WTC11 (cell line): Measurements from ENCODE around the gene MKS1.

Experiments used
- CREB1 ChIP-seq: sonication (generic); formaldehyde crosslinking; IDR thresholded peaks from 2 replicates; pipeline ENCODE4 v1.8.0; 2023; ENCODE audit warnings: mild to moderate bottlenecking, missing genetic modification reagents
- CTCF ChIP-seq: fragments of 200-600 bp; IDR thresholded peaks from 2 replicates; pipeline ENCODE4 v1.8.0; 2022; ENCODE audit warnings: antibody characterized with exemption
- ESRRA ChIP-seq: sonication (generic); formaldehyde crosslinking; IDR thresholded peaks from 2 replicates; pipeline ENCODE4 v1.8.1; 2022; ENCODE audit warnings: mild to moderate bottlenecking, missing genetic modification reagents, borderline replicate concordance
- FOXJ3 ChIP-seq: sonication (generic); formaldehyde crosslinking; IDR thresholded peaks from 2 replicates; pipeline ENCODE4 v1.9.0; 2021; ENCODE audit warnings: missing genetic modification reagents, mild to moderate bottlenecking, borderline replicate concordance
- GABPB1 ChIP-seq: sonication (generic); formaldehyde crosslinking; IDR thresholded peaks from 2 replicates; pipeline ENCODE4 v1.8.1; 2023; ENCODE audit warnings: mild to moderate bottlenecking, missing genetic modification reagents
- MLX ChIP-seq: sonication (generic); formaldehyde crosslinking; IDR thresholded peaks from 2 replicates; pipeline ENCODE4 v1.8.1; 2023; ENCODE audit warnings: mild to moderate bottlenecking, missing genetic modification reagents, moderate library complexity
- MXD4 ChIP-seq: fragments of 250-450 bp; sonication (Bioruptor Pico); IDR thresholded peaks from 2 replicates; pipeline ENCODE4 v1.8.0; 2021; ENCODE audit warnings: mild to moderate bottlenecking, moderate library complexity, borderline replicate concordance
- NFYB ChIP-seq: sonication (generic); formaldehyde crosslinking; conservative IDR thresholded peaks from 2 replicates; pipeline ENCODE4 v1.8.0; 2022; ENCODE audit warnings: low read depth, missing genetic modification reagents
- NR3C1 ChIP-seq: sonication (generic); formaldehyde crosslinking; conservative IDR thresholded peaks from 2 replicates; pipeline ENCODE4 v1.8.1; 2023; ENCODE audit warnings: low read depth, mild to moderate bottlenecking, missing genetic modification reagents
- SP1 ChIP-seq: sonication (generic); formaldehyde crosslinking; conservative IDR thresholded peaks from 2 replicates; pipeline ENCODE4 v1.8.1; 2022; ENCODE audit warnings: missing genetic modification reagents
- ZNF671 ChIP-seq: fragments of 250-450 bp; sonication (Bioruptor Pico); IDR thresholded peaks from 2 replicates; pipeline ENCODE4 v1.8.0; 2021; ENCODE audit warnings: mild to moderate bottlenecking
- TF ChIP-seq, protein P1 (sequence below): sonication (generic); formaldehyde crosslinking; IDR thresholded peaks from 2 replicates; pipeline ENCODE4 v1.8.1; 2023; ENCODE audit warnings: mild to moderate bottlenecking, moderate library complexity, missing genetic modification reagents
- TF ChIP-seq, protein P2 (sequence below): sonication (generic); formaldehyde crosslinking; IDR thresholded peaks from 2 replicates; pipeline ENCODE4 v1.8.0; 2022; ENCODE audit warnings: mild to moderate bottlenecking, missing genetic modification reagents
- TF ChIP-seq, protein P3 (sequence below): sonication (generic); formaldehyde crosslinking; IDR thresholded peaks from 2 replicates; pipeline ENCODE4 v1.8.0; 2023; ENCODE audit warnings: missing genetic modification reagents, mild to moderate bottlenecking, borderline replicate concordance

DNA sequence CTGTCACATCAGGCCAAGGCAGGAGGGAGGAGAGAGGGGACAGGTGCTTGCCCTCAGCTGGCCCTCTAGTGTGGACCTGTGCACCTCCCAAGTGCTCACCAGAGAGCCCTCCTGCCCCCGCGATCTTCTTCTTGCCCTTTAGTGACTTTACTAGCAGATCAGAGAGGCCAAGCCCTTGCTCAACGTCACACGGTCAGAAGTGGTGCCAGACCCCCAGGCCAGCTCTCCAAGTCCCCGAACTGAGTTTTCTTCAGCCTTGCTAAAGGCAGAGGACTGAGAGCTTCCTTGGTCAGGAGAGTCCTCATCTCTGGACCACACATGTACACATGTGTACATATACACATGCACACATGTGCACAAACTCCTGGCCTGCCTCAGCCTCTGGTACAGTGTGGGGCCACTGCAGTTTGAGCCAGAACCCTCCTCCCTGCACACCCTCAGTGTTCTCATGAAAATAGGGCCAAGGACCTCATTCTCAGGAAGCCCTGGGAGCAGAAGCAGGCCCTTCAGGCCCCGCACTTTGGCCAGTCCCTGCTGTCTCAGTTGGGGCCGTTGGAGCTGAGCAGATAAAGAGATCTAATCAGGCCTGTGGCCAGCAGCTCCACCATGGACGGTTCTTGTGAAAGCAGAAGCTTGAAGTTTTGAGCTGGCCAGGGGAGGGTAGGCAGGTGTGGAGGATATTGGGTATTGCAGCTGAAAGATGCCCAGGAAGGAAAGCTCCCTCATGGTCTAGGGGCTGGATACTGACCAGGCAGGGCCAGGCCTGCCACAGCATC lies 33.9 kb downstream of the MKS1 start:
- TF ChIP-seq NR3C1 (CRISPR knock-in tag), result no peak
- TF ChIP-seq FOXJ3, result no peak
- TF ChIP-seq, protein P1, sequence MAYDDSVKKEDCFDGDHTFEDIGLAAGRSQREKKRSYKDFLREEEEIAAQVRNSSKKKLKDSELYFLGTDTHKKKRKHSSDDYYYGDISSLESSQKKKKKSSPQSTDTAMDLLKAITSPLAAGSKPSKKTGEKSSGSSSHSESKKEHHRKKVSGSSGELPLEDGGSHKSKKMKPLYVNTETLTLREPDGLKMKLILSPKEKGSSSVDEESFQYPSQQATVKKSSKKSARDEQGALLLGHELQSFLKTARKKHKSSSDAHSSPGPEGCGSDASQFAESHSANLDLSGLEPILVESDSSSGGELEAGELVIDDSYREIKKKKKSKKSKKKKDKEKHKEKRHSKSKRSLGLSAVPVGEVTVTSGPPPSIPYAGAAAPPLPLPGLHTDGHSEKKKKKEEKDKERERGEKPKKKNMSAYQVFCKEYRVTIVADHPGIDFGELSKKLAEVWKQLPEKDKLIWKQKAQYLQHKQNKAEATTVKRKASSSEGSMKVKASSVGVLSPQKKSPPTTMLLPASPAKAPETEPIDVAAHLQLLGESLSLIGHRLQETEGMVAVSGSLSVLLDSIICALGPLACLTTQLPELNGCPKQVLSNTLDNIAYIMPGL (CRISPR knock-in tag), result no peak
- TF ChIP-seq ESRRA (CRISPR knock-in tag), result no peak
- TF ChIP-seq CREB1 (CRISPR knock-in tag), result no peak
- TF ChIP-seq CTCF, result no peak
- no peak for TF ChIP-seq GABPB1 (CRISPR knock-in tag)
- no peak for TF ChIP-seq MXD4 (CRISPR knock-in tag)
- no peak for TF ChIP-seq NFYB
- TF ChIP-seq ZNF671 (CRISPR knock-in tag), result no peak
- no peak for TF ChIP-seq MLX (CRISPR knock-in tag)
- no peak for TF ChIP-seq SP1
- TF ChIP-seq, protein P2, sequence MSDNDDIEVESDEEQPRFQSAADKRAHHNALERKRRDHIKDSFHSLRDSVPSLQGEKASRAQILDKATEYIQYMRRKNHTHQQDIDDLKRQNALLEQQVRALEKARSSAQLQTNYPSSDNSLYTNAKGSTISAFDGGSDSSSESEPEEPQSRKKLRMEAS (CRISPR knock-in tag), result no peak
- TF ChIP-seq, protein P3, sequence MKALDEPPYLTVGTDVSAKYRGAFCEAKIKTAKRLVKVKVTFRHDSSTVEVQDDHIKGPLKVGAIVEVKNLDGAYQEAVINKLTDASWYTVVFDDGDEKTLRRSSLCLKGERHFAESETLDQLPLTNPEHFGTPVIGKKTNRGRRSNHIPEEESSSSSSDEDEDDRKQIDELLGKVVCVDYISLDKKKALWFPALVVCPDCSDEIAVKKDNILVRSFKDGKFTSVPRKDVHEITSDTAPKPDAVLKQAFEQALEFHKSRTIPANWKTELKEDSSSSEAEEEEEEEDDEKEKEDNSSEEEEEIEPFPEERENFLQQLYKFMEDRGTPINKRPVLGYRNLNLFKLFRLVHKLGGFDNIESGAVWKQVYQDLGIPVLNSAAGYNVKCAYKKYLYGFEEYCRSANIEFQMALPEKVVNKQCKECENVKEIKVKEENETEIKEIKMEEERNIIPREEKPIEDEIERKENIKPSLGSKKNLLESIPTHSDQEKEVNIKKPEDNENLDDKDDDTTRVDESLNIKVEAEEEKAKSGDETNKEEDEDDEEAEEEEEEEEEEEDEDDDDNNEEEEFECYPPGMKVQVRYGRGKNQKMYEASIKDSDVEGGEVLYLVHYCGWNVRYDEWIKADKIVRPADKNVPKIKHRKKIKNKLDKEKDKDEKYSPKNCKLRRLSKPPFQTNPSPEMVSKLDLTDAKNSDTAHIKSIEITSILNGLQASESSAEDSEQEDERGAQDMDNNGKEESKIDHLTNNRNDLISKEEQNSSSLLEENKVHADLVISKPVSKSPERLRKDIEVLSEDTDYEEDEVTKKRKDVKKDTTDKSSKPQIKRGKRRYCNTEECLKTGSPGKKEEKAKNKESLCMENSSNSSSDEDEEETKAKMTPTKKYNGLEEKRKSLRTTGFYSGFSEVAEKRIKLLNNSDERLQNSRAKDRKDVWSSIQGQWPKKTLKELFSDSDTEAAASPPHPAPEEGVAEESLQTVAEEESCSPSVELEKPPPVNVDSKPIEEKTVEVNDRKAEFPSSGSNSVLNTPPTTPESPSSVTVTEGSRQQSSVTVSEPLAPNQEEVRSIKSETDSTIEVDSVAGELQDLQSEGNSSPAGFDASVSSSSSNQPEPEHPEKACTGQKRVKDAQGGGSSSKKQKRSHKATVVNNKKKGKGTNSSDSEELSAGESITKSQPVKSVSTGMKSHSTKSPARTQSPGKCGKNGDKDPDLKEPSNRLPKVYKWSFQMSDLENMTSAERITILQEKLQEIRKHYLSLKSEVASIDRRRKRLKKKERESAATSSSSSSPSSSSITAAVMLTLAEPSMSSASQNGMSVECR (CRISPR knock-in tag), result no peak
